OCI-LY7 (cell line): ENCODE measurements around the gene IMMP2L. TPM values are rescaled to one million over a fixed set of nuclear protein-coding genes. Genes with fewer than 3 reads are reported as not detected.

Experiments used
- BruUV-seq: library from RNA; stranded (reverse); fragments of 400-500 nt; replicated peaks from 2 replicates; lab custom pipeline; 2021; lab: Mats Ljungman, UMichigan
- CTCF ChIA-PET: fragments of 300-600 bp; sonication (Branson Sonifier 250); formaldehyde crosslinking; loops from one replicate; lab custom pipeline; 2022; ENCODE audit warnings: antibody characterized with exemption; ENCODE audit not compliant: unreplicated experiment; lab: Charles Lee
- POLR2A ChIA-PET: fragments of 300-600 bp; sonication (Branson Sonifier 250); formaldehyde crosslinking; loops from one replicate; lab custom pipeline; 2022; ENCODE audit warnings: antibody characterized with exemption; lab: Charles Lee
- DNase-seq: peaks from one replicate; pipeline ENCODE4 v3.0.0-alpha.2; 2015; ENCODE audit warnings: low spot score
- H2AFZ ChIP-seq: fragments of 200-600 bp; sonication (generic), shearing (Covaris generic); 2 replicates; pipeline ENCODE4 v1.6.1; 2014; ENCODE audit warnings: mild to moderate bottlenecking, antibody characterized with exemption, low read length, moderate library complexity
- H3K27ac ChIP-seq: fragments of 200-600 bp; sonication (generic); 2 replicates; pipeline ENCODE4 v1.5.1; 2014; ENCODE audit warnings: mixed run types, low read depth, mild to moderate bottlenecking, moderate library complexity, low read length, inconsistent platforms; ENCODE audit not compliant: poor library complexity, severe bottlenecking
- H3K36me3 ChIP-seq: fragments of 200-600 bp; sonication (generic); 2 replicates; pipeline ENCODE4 v1.6.1; 2014; ENCODE audit warnings: mild to moderate bottlenecking, antibody characterized with exemption, low read length, moderate library complexity, mixed read lengths; ENCODE audit not compliant: insufficient read depth
- H3K4me1 ChIP-seq: fragments of 200-600 bp; sonication (generic); 2 replicates; pipeline ENCODE4 v1.5.1; 2014; ENCODE audit warnings: mild to moderate bottlenecking, low read length; ENCODE audit not compliant: insufficient read depth, poor library complexity, severe bottlenecking
- H3K4me2 ChIP-seq: fragments of 200-600 bp; sonication (generic); 2 replicates; pipeline ENCODE4 v1.6.1; 2014; ENCODE audit warnings: mild to moderate bottlenecking, low read length
- H3K4me3 ChIP-seq: fragments of 200-600 bp; sonication (generic); 2 replicates; pipeline ENCODE4 v1.5.1; 2014; ENCODE audit warnings: mild to moderate bottlenecking, low read depth, low read length; ENCODE audit not compliant: poor library complexity, severe bottlenecking
- H3K79me2 ChIP-seq: fragments of 200-600 bp; sonication (generic); 2 replicates; pipeline ENCODE4 v1.6.1; 2016; ENCODE audit warnings: low read depth, mild to moderate bottlenecking, low read length, moderate library complexity, mixed read lengths; ENCODE audit not compliant: insufficient read depth
- H3K9me2 ChIP-seq: fragments of 200-600 bp; sonication (generic); 2 replicates; pipeline ENCODE4 v1.6.1; 2016; ENCODE audit warnings: mild to moderate bottlenecking, low read length, mixed read lengths; ENCODE audit not compliant: insufficient read depth
- H3K9me3 ChIP-seq: fragments of 200-600 bp; sonication (generic); 2 replicates; pipeline ENCODE4 v1.6.1; 2014; ENCODE audit warnings: mild to moderate bottlenecking, mixed run types, low read length, mixed read lengths
- H4K20me1 ChIP-seq: fragments of 200-600 bp; sonication (generic); 2 replicates; pipeline ENCODE4 v1.6.1; 2014; ENCODE audit warnings: mild to moderate bottlenecking, antibody characterized with exemption, low read length, moderate library complexity, mixed read lengths; ENCODE audit not compliant: insufficient read depth
- CTCF ChIP-seq: fragments of 200-600 bp; sonication (generic); conservative IDR thresholded peaks from 2 replicates; pipeline ENCODE4 v1.5.1; 2014; ENCODE audit warnings: mild to moderate bottlenecking, antibody characterized with exemption, low read length, moderate library complexity, mixed read lengths
- EZH2phosphoT487 ChIP-seq: fragments of 200-600 bp; sonication (generic); IDR thresholded peaks from 2 replicates; pipeline ENCODE4 v1.6.1; 2018; ENCODE audit warnings: low read depth, borderline replicate concordance, mild to moderate bottlenecking, mixed run types, antibody characterized with exemption, low read length, moderate library complexity, mixed read lengths
- intact Hi-C: fragments of 100-400 bp; cut with micrococcal nuclease; formaldehyde crosslinking; loops from one replicate; pipeline ENCODE4 v1.10.0; 2022; ENCODE audit not compliant: unreplicated experiment
- total RNA-seq, 2 experiments: library from RNA; depleted of rRNA in 1 of 2; stranded (reverse); fragments of >200 nt in 1 of 2; shearing (Covaris generic) in 1 of 2; gene quantifications; 2 replicates each; pipeline ENCODE4 v1.2.3, GENCODE V29; 2014 to 2022

IMMP2L gene
- total RNA-seq, 2 experiments from 2014 or later, result 8.0 to 25.4 TPM

GRCh38 chr7:111164442-111164841 lies 397.9 kb downstream of the IMMP2L start:
- no peaks in the 10 kb centered on the region for H3K9me2 ChIP-seq
- H2AFZ ChIP-seq, result no peak overlapping the region
- POLR2A ChIA-PET, result no interaction called here
- intact Hi-C loops, result no loop called here
- no peaks in the 10 kb centered on the region for H3K9me3 ChIP-seq
- no peaks in the 10 kb centered on the region for H4K20me1 ChIP-seq
- no peaks in the 10 kb centered on the region for H3K79me2 ChIP-seq
- TF ChIP-seq EZH2phosphoT487, result no peak
- DNase-seq, result no peak
- no peaks in the 10 kb centered on the region for H3K36me3 ChIP-seq
- no peaks in the 10 kb centered on the region for H3K4me1 ChIP-seq
- no peak overlapping the region for H3K4me2 ChIP-seq
- CTCF ChIA-PET, result no interaction called here
- no TSS peak for BruUV-seq
- H3K4me3 ChIP-seq, result no peak overlapping the region
- no peak overlapping the region for H3K27ac ChIP-seq

- H3K9me2 ChIP-seq, result no peaks in the 10 kb centered on the region
- no peaks in the 10 kb centered on the region for H4K20me1 ChIP-seq
- no peaks in the 10 kb centered on the region for H3K4me1 ChIP-seq
- no peak overlapping the region for H3K27ac ChIP-seq
- no peaks in the 10 kb centered on the region for H3K79me2 ChIP-seq
- TF ChIP-seq EZH2phosphoT487 (no peak), CTCF (no peak)
- no peaks in the 10 kb centered on the region for H3K36me3 ChIP-seq
- intact Hi-C loops, result no loop called here
- CTCF ChIA-PET, result no interaction called here
- no peak overlapping the region for H3K4me2 ChIP-seq
- POLR2A ChIA-PET, result interaction anchor here (0.7 kb wide), 1 partner anchor 40 kb away, joined by 3 read pairs; no protein-coding TSS in a partner anchor
- H2AFZ ChIP-seq, result no peak overlapping the region
- no peak overlapping the region for H3K4me3 ChIP-seq
- no peaks in the 10 kb centered on the region for H3K9me3 ChIP-seq
- no TSS peak for BruUV-seq
- DNase-seq, result no peak
Measured at GRCh38 chr7:111162692-111163091, 399.6 kb downstream of the IMMP2L start.

- Histone ChIP-seq H3K79me2 (no peaks in the 10 kb centered on the region), H2AFZ (no peak overlapping the region), H3K4me3 (no peak overlapping the region), H3K9me2 (no peaks in the 10 kb centered on the region), H3K9me3 (no peaks in the 10 kb centered on the region), H3K4me2 (no peak overlapping the region), H3K36me3 (no peaks in the 10 kb centered on the region), H3K27ac (no peak overlapping the region), H3K4me1 (no peaks in the 10 kb centered on the region), H4K20me1 (no peaks in the 10 kb centered on the region)
- DNase-seq, result no peak
- intact Hi-C loops, result no loop called here
- BruUV-seq, result no TSS peak
- POLR2A ChIA-PET, result no interaction called here
- TF ChIP-seq CTCF (no peak), EZH2phosphoT487 (no peak)
- CTCF ChIA-PET, result no interaction called here
Measured at GRCh38 chr7:111160297-111160696, 402.0 kb downstream of the IMMP2L start.
